LNCAP (cell line): ENCODE results near the gene ERC1.

ENCODE experiments used
- TF ChIP-seq, protein P1 (sequence below): fragments of 450-650 bp; IDR thresholded peaks from 2 replicates; pipeline ENCODE4 v1.5.1; 2017; ENCODE audit warnings: mild to moderate bottlenecking

Gene ERC1

DNA sequence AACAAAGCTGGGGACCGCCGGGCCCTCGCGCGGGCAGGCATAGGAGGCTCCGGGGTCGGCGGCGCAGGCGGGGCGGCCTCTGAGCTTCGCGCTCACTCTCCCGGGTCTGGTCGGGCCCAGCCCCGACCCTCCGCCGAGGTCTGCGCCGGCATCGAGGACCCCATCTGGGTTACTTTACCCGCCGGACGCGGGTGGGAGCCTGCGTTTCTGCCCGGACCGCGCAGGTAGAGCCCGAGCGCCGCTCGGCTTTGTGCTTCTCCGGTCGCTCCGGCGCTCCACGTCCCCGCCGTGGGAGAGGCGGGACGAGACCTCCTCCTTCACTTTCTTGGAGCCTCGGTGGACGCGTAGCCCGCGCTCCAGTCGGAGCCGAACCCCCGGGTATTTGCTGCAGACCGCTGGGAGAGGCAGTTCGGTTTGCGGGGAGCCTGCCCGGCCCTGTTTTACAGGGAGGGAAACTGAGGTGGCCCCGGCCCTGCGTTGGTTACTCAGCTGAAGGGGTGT, 540.2 kb downstream of the ERC1 start:
- TF ChIP-seq, protein P1, sequence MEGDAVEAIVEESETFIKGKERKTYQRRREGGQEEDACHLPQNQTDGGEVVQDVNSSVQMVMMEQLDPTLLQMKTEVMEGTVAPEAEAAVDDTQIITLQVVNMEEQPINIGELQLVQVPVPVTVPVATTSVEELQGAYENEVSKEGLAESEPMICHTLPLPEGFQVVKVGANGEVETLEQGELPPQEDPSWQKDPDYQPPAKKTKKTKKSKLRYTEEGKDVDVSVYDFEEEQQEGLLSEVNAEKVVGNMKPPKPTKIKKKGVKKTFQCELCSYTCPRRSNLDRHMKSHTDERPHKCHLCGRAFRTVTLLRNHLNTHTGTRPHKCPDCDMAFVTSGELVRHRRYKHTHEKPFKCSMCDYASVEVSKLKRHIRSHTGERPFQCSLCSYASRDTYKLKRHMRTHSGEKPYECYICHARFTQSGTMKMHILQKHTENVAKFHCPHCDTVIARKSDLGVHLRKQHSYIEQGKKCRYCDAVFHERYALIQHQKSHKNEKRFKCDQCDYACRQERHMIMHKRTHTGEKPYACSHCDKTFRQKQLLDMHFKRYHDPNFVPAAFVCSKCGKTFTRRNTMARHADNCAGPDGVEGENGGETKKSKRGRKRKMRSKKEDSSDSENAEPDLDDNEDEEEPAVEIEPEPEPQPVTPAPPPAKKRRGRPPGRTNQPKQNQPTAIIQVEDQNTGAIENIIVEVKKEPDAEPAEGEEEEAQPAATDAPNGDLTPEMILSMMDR: no peak

DNA sequence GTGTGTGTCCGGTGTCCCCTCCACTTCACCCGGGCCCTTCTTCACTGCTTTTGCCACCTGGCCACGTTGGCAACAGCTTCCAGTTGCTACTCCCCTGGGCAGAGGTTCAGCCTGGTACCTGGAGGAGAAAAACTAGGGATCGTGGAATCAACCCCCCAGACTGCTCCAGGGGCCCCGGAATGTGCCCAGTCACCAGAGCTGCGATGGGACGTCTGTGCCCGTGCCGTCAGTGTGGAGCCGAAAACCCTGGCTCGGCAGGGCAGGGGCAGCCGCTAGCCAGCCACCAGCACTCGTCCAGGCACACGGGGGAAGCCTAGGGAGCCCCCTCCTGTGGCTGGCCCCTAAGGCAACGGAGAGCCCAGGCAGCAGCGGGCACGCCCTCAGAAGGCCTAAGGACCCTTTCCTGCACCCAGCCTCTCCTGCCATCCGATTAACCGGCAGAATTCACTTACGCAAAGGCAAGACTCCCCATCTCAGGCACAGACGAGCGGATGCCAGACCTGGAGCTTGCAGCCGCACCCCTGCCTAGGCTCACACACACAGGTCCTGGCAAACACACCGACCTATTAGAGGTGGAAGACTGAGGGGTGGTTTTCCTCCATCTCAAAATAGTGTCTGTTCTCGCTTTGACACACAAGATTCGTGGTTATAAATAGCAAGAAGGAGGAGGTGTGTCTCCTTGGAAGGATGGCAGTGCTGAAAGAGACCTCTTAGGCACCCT, 540.8 kb downstream of the ERC1 start:
- TF ChIP-seq, protein P1: no peak

DNA sequence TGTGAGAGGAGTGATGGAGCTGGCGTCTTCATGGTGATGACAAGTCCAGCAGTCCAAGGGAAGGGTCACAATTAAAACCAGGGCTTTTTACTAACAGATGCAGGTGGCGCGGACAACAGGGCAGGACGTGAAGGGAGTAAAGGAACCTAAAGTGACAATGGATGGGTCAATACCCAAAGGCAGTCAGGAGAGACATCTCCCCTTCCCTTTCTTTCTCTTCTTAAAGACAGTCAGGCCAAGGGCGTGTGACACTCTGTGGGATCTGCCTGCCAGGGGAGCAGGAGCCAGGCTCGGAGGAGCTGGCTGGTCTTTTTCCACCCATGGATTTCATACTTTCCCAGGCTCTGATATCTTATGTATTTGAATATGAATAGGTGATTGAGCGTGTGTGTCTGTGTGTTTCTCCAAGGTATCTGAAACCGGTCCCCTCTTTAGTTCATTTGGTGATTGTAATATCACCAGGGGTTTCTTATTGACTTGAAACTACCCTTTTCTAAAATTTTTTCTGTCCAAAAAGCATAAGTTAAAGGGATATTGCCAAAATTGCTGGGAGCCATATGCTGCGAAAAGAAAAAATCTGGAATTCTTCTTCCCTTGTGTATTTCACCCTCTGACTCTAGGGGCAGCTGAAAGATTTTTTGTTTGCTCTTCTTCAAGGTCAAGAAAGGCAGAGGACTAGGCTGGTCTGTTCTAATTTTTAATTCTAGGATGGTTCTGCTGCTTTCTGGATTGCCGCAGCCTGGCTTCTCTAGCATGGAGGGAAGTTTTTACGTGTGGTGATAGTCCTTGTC, 541.5 kb downstream of the ERC1 start:
- TF ChIP-seq, protein P1: no peak

DNA sequence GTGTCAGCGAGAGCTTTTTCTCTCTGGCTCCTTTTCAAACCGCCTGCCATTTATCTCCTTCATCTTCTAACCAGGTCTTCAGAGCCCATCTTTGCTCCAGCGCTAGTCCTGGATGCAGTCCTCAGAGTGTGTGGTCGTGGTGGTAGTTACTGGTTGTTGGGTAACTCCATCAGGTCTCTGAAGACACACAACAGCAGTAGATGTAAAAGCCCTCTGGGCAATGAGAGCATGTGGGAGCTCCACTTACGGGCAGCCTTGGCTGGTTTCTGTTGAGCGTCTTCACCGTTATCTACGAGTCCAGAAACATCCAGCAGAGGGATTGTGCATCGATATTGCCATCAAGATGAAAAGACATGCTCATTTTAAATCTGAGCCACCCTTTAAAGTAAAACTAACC, 542.2 kb downstream of the ERC1 start:
- TF ChIP-seq, protein P1: no peak

DNA sequence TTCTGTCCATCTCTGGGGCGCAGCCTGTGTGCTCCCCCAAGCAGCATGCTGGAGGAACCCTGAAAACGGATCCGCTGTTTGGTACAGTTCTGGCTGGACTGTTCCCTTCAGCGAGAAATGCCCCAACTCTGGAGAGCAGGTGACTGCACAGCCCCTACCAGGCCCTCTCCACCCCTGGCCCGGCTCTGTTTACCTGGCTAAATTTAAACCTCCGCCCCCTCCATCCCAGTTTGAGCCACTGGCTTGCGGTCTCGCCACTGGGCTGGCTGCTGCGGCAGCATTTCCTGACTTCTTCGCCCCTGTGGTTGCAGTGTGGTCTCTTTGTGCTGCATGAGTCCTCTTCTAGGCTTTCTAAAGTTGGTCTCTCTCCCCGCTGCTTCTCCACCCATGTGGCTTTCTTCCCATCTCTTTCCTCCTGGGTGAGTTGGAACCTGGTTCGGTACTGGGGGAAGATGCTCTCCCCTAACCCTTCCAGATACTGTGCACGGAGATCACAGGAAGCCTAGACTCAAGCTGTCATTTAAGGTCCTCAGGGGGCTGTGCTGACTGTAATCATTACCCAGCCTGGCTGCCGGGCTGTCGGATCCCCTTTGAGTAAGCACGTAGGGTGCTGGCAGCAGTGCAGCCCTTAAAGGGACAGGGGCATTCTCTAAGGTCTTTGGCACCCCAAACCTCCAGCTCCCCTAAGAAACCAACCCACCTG, 542.7 kb downstream of the ERC1 start:
- TF ChIP-seq, protein P1: no peak

DNA sequence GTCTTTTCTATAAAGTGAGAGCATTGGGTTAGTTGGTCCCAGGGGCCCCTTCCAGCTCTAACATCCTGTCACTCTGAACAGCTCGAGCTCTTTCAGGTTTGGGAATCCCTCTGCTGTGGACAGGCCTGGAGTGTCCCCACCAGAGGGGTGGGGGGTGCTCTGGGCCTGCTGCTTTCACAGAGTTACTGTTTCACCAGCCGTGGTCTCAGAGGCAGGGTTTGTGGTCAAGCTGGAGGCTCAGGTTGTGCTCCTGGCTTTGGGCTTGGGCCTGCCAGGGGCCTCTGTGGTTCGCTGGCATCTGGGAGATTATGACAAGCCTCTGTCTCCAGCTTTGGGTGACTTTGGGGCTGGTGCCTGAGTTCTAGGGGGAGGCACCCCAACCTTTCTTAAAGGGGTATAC, 543.7 kb downstream of the ERC1 start:
- TF ChIP-seq, protein P1: no peak

DNA sequence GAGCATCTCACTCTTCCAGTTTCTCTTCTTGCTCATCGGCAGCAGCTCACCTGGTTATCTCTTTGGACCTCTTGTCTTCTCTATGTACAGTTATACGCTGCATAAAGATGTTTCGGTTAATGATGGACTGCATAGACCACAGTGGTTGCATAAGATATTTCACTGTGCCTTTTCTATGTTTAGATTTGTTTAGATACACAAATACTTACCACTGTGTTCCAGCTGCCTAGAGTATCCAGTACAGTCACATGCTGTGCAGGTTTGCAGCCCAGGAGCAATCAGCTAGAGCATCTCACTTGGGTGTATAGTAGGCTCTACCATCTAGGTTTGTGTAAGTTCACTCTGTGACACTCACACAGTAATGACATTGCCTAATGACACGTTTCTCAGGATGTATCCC, 545.8 kb downstream of the ERC1 start:
- TF ChIP-seq, protein P1: no peak
